ENCODE measurements around the gene CRIM1. TPM values are rescaled to one million over a fixed set of nuclear protein-coding genes. Genes with fewer than 3 reads are reported as not detected.
"Not testable (repeated sequence)": the region's sequence is repeated elsewhere in the genome, so short reads cannot be mapped to it uniquely, and the experiment has no call there.

The CRIM1 gene
- polyA plus RNA-seq (2013, experiment 1 of 2) = 7.8 TPM
- polyA plus RNA-seq (2013, experiment 2 of 2) = 8.2 TPM

- Histone ChIP-seq H3K4me2 (ENCODE audit: insufficient read depth, low read length, poor library complexity, severe bottlenecking) (peak within 1 kb of the TSS; percentile 78), H2BK12ac (ENCODE audit: low read length) (peak within 1 kb of the TSS; percentile 52), H3K9ac (ENCODE audit: low read depth, low read length, poor library complexity) (peak within 1 kb of the TSS; percentile 96), H3K9me3 (replicated peaks in 1 of 2; ENCODE audit: control insufficient read depth in 2 of 2, insufficient read depth in 1 of 2, low read depth in 1 of 2, low read length in 2 of 2) (no peaks in the 10 kb centered on the region), H2AK5ac (ENCODE audit: low read depth, low read length) (peak within 1 kb of the TSS; percentile 31), H3K4ac (ENCODE audit: low read length) (peak within 1 kb of the TSS; percentile 15), H3K23ac (ENCODE audit: low read depth, low read length, poor library complexity) (peak within 1 kb of the TSS; percentile 61), H2BK120ac (ENCODE audit: low read depth, low read length) (peak within 1 kb of the TSS; percentile 10), H4K8ac (ENCODE audit: low read depth, low read length) (no peak within 1 kb of the TSS), H4K91ac (ENCODE audit: low read depth, low read length, poor library complexity) (no peak within 1 kb of the TSS), H3K4me1 (ENCODE audit: control insufficient read depth in 2 of 2, insufficient read depth in 1 of 2, low read depth in 1 of 2, low read length in 2 of 2) (peaks cover 3 to 6% of the 10 kb centered on the region in 2 donors), H2BK15ac (ENCODE audit: low read length) (peak within 1 kb of the TSS; percentile 26), H3K27me3 (ENCODE audit: control insufficient read depth in 3 of 3, insufficient read depth in 3 of 3, low read depth in 1 of 3, low read length in 3 of 3) (peaks cover 0 to 4% (median 0%) of the 10 kb centered on the region in 3 experiments), H2AFZ (ENCODE audit: low read length) (peak within 1 kb of the TSS; percentile 99), H3K18ac (ENCODE audit: low read length) (peak within 1 kb of the TSS; percentile 97), H3K27ac (replicated peaks; ENCODE audit: low read length) (peak within 1 kb of the TSS; percentile 79), H3K36me3 (replicated peaks in 1 of 2; ENCODE audit: control insufficient read depth in 2 of 2, insufficient read depth in 2 of 2, low read length in 2 of 2) (no peaks in the 10 kb centered on the region), H3K14ac (ENCODE audit: low read length) (peak within 1 kb of the TSS; percentile 95), H3K4me3 (ENCODE audit: low read length in 2 of 2) (peak within 1 kb of the TSS; percentile 71 to 99), H3K79me1 (ENCODE audit: low read depth, low read length) (peaks cover 4% of the 10 kb centered on the region), H2BK5ac (ENCODE audit: low read length) (peak within 1 kb of the TSS; percentile 46)
- WGBS, 2 donors (ENCODE audit: extremely low coverage in 2 of 2, insufficient read length in 2 of 2, insufficient replicate concordance in 1 of 2) = no CpG with 5 or more reads among the region's 82 CpGs
- DNase-seq (ENCODE audit: low spot score) = peak; percentile 81
Observed at GRCh38 chr2:36355151-36355889, at the start of gene CRIM1. Gene CRIM1 (plus strand): TSS chr2:36355778. CDS start chr2:36356293, 515 bp downstream.

DNA sequence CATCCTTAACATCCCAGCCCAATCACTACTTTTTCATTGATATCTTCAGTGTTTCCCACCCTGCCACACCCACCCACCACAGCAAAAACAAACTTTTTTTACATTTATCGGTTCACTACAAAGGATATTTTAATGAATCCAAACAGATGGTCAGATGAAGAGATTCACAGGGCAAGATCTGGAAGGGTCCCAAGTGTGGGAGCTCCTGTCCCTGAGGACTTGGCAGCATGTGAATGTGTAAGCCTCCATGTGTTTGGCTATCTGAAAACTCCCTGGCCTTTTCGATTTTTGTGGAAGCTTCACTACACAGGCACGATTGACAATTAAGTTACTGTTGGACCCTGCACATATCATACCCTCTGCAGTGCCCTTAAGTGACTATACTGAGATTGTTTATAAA is 48.1 kb upstream of the CRIM1 start:
- Histone ChIP-seq H2BK120ac (ENCODE audit: low read depth, low read length) (no peak overlapping the region), H2BK12ac (ENCODE audit: low read length) (no peak overlapping the region), H3K27ac (replicated peaks; ENCODE audit: low read length) (no peak overlapping the region), H3K27me3 (ENCODE audit: control insufficient read depth in 3 of 3, insufficient read depth in 3 of 3, low read depth in 1 of 3, low read length in 3 of 3) (no peaks in the 10 kb centered on the region), H3K9ac (ENCODE audit: low read depth, low read length, poor library complexity) (no peak overlapping the region), H3K4me2 (ENCODE audit: insufficient read depth, low read length, poor library complexity, severe bottlenecking) (no peak overlapping the region), H2AFZ (ENCODE audit: low read length) (no peak overlapping the region), H3K9me3 (replicated peaks in 1 of 2; ENCODE audit: control insufficient read depth in 2 of 2, insufficient read depth in 1 of 2, low read depth in 1 of 2, low read length in 2 of 2) (no peaks in the 10 kb centered on the region), H2BK15ac (ENCODE audit: low read length) (no peak overlapping the region), H3K14ac (ENCODE audit: low read length) (no peak overlapping the region), H3K79me1 (ENCODE audit: low read depth, low read length) (no peaks in the 10 kb centered on the region), H3K36me3 (replicated peaks in 1 of 2; ENCODE audit: control insufficient read depth in 2 of 2, insufficient read depth in 2 of 2, low read length in 2 of 2) (no peaks in the 10 kb centered on the region), H2BK5ac (ENCODE audit: low read length) (no peak overlapping the region), H2AK5ac (ENCODE audit: low read depth, low read length) (no peak overlapping the region), H4K91ac (ENCODE audit: low read depth, low read length, poor library complexity) (no peak overlapping the region), H3K23ac (ENCODE audit: low read depth, low read length, poor library complexity) (no peak overlapping the region), H3K4me1 (ENCODE audit: control insufficient read depth in 2 of 2, insufficient read depth in 1 of 2, low read depth in 1 of 2, low read length in 2 of 2) (no peaks in the 10 kb centered on the region), H3K4me3 (ENCODE audit: low read length in 2 of 2) (no peak overlapping the region), H4K8ac (ENCODE audit: low read depth, low read length) (no peak overlapping the region), H3K4ac (ENCODE audit: low read length) (no peak overlapping the region), H3K18ac (ENCODE audit: low read length) (no peak overlapping the region)
- no peak for DNase-seq (ENCODE audit: low spot score)
- no CpG with 5 or more reads among the region's 3 CpGs for WGBS, 2 donors (ENCODE audit: extremely low coverage in 2 of 2, insufficient read length in 2 of 2, insufficient replicate concordance in 1 of 2)

- H4K8ac ChIP-seq (ENCODE audit: low read depth, low read length); H2BK12ac ChIP-seq (ENCODE audit: low read length); DNase-seq (ENCODE audit: low spot score); H3K36me3 ChIP-seq (replicated peaks in 1 of 2; ENCODE audit: control insufficient read depth in 2 of 2, insufficient read depth in 2 of 2, low read length in 2 of 2); H3K23ac ChIP-seq (ENCODE audit: low read depth, low read length, poor library complexity); H3K14ac ChIP-seq (ENCODE audit: low read length); H2BK120ac ChIP-seq (ENCODE audit: low read depth, low read length); H2AFZ ChIP-seq (ENCODE audit: low read length); H3K18ac ChIP-seq (ENCODE audit: low read length); H3K27ac ChIP-seq (replicated peaks; ENCODE audit: low read length); H3K4me2 ChIP-seq (ENCODE audit: insufficient read depth, low read length, poor library complexity, severe bottlenecking); H2BK5ac ChIP-seq (ENCODE audit: low read length); H2AK5ac ChIP-seq (ENCODE audit: low read depth, low read length); H3K4me3 ChIP-seq (ENCODE audit: low read length in 2 of 2); H2BK15ac ChIP-seq (ENCODE audit: low read length); H4K91ac ChIP-seq (ENCODE audit: low read depth, low read length, poor library complexity); H3K27me3 ChIP-seq (ENCODE audit: control insufficient read depth in 3 of 3, insufficient read depth in 3 of 3, low read depth in 1 of 3, low read length in 3 of 3); H3K79me1 ChIP-seq (ENCODE audit: low read depth, low read length); H3K9ac ChIP-seq (ENCODE audit: low read depth, low read length, poor library complexity); H3K4ac ChIP-seq (ENCODE audit: low read length); H3K4me1 ChIP-seq (ENCODE audit: control insufficient read depth in 2 of 2, insufficient read depth in 1 of 2, low read depth in 1 of 2, low read length in 2 of 2); H3K9me3 ChIP-seq (replicated peaks in 1 of 2; ENCODE audit: control insufficient read depth in 2 of 2, insufficient read depth in 1 of 2, low read depth in 1 of 2, low read length in 2 of 2): not testable (repeated sequence)
- WGBS, 2 donors (ENCODE audit: extremely low coverage in 2 of 2, insufficient read length in 2 of 2, insufficient replicate concordance in 1 of 2) = no CpG with 5 or more reads among the region's 1 CpG
Observed at GRCh38 chr2:36310444-36310843, 45.1 kb upstream of the CRIM1 start.

GRCh38 chr2:36318547-36318946 is 37.0 kb upstream of the CRIM1 start:
- no peak overlapping the region for H2BK120ac ChIP-seq (ENCODE audit: low read depth, low read length)
- H3K9ac ChIP-seq (ENCODE audit: low read depth, low read length, poor library complexity) = no peak overlapping the region
- no peak for DNase-seq (ENCODE audit: low spot score)
- H2AK5ac ChIP-seq (ENCODE audit: low read depth, low read length) = no peak overlapping the region
- no peak overlapping the region for H3K14ac ChIP-seq (ENCODE audit: low read length)
- no peak overlapping the region for H3K4ac ChIP-seq (ENCODE audit: low read length)
- WGBS, 2 donors (ENCODE audit: extremely low coverage in 2 of 2, insufficient read length in 2 of 2, insufficient replicate concordance in 1 of 2) = no CpG with 5 or more reads among the region's 1 CpG
- no peaks in the 10 kb centered on the region for H3K36me3 ChIP-seq (replicated peaks in 1 of 2; ENCODE audit: control insufficient read depth in 2 of 2, insufficient read depth in 2 of 2, low read length in 2 of 2)
- no peak overlapping the region for H2BK15ac ChIP-seq (ENCODE audit: low read length)
- no peak overlapping the region for H2AFZ ChIP-seq (ENCODE audit: low read length)
- H3K23ac ChIP-seq (ENCODE audit: low read depth, low read length, poor library complexity) = no peak overlapping the region
- H3K4me1 ChIP-seq (ENCODE audit: control insufficient read depth in 2 of 2, insufficient read depth in 1 of 2, low read depth in 1 of 2, low read length in 2 of 2) = no peaks in the 10 kb centered on the region
- no peaks in the 10 kb centered on the region for H3K9me3 ChIP-seq (replicated peaks in 1 of 2; ENCODE audit: control insufficient read depth in 2 of 2, insufficient read depth in 1 of 2, low read depth in 1 of 2, low read length in 2 of 2)
- H2BK12ac ChIP-seq (ENCODE audit: low read length) = no peak overlapping the region
- no peak overlapping the region for H3K27ac ChIP-seq (replicated peaks; ENCODE audit: low read length)
- H3K4me2 ChIP-seq (ENCODE audit: insufficient read depth, low read length, poor library complexity, severe bottlenecking) = no peak overlapping the region
- H4K91ac ChIP-seq (ENCODE audit: low read depth, low read length, poor library complexity) = no peak overlapping the region
- H2BK5ac ChIP-seq (ENCODE audit: low read length) = no peak overlapping the region
- no peak overlapping the region for H3K4me3 ChIP-seq (ENCODE audit: low read length in 2 of 2)
- no peak overlapping the region for H3K18ac ChIP-seq (ENCODE audit: low read length)
- no peak overlapping the region for H4K8ac ChIP-seq (ENCODE audit: low read depth, low read length)
- H3K27me3 ChIP-seq (ENCODE audit: control insufficient read depth in 3 of 3, insufficient read depth in 3 of 3, low read depth in 1 of 3, low read length in 3 of 3) = no peaks in the 10 kb centered on the region
- no peaks in the 10 kb centered on the region for H3K79me1 ChIP-seq (ENCODE audit: low read depth, low read length)
